Loucy (cell line): ENCODE measurements around the gene ASTN2.

Source experiments
- CTCF ChIP-seq: fragments of 200-600 bp; sonication (generic); conservative IDR thresholded peaks from 2 replicates; pipeline ENCODE4 v1.5.1; 2014; ENCODE audit warnings: mild to moderate bottlenecking, antibody characterized with exemption, low read length
- EZH2phosphoT487 ChIP-seq: fragments of 200-600 bp; IDR thresholded peaks from 2 replicates; pipeline ENCODE4 v1.6.1; 2018; ENCODE audit warnings: antibody characterized with exemption, mild to moderate bottlenecking, moderate library complexity, borderline replicate concordance

- TF ChIP-seq CTCF (no peak), EZH2phosphoT487 (no peak)
Measured at GRCh38 chr9:117403403-117403811, 11.4 kb downstream of the ASTN2 start.
